Smooth muscle cell (in vitro differentiated cells): ENCODE measurements around the gene RECK. TPM values are rescaled to one million over a fixed set of nuclear protein-coding genes. Genes with fewer than 3 reads are reported as not detected.

Source experiments
- DNase-seq: peaks from one replicate; lab custom pipeline; 2025; ENCODE audit not compliant: unreplicated experiment; lab: John Stamatoyannopoulos, UW
- H2AFZ ChIP-seq: fragments of 200-600 bp; sonication (generic); 2 replicates; pipeline ENCODE4 v1.6.0; 2016; ENCODE audit warnings: antibody characterized with exemption, low read depth, mild to moderate bottlenecking
- H3F3A ChIP-seq: fragments of 200-600 bp; sonication (generic); 2 replicates; pipeline ENCODE4 v1.6.0; 2017; ENCODE audit warnings: antibody characterized with exemption, low read depth
- H3K27ac ChIP-seq: fragments of 200-600 bp; sonication (generic); 2 replicates; pipeline ENCODE4 v1.5.1; 2016; ENCODE audit warnings: low read depth, mild to moderate bottlenecking
- H3K27me3 ChIP-seq: fragments of 200-600 bp; sonication (generic); 2 replicates; pipeline ENCODE4 v1.6.1; 2016; ENCODE audit warnings: low read depth, mild to moderate bottlenecking
- H3K36me3 ChIP-seq: fragments of 200-600 bp; sonication (generic); 2 replicates; pipeline ENCODE4 v1.5.1; 2016; ENCODE audit warnings: low read depth
- H3K4me1 ChIP-seq: fragments of 200-600 bp; sonication (generic); 2 replicates; pipeline ENCODE4 v1.5.1; 2016; ENCODE audit warnings: low read depth
- H3K4me2 ChIP-seq: fragments of 200-600 bp; sonication (generic); 2 replicates; pipeline ENCODE4 v1.6.0; 2016; ENCODE audit warnings: mild to moderate bottlenecking
- H3K4me3 ChIP-seq: fragments of 200-600 bp; sonication (generic); 2 replicates; pipeline ENCODE4 v1.5.1; 2016; ENCODE audit warnings: mild to moderate bottlenecking
- H3K79me2 ChIP-seq: fragments of 200-600 bp; sonication (generic); 2 replicates; pipeline ENCODE4 v1.6.0; 2016; ENCODE audit warnings: low read depth, mild to moderate bottlenecking
- H3K9ac ChIP-seq: fragments of 200-600 bp; sonication (generic); 2 replicates; pipeline ENCODE4 v1.6.0; 2016; ENCODE audit warnings: low read depth
- H3K9me3 ChIP-seq: fragments of 200-600 bp; sonication (generic); replicated peaks from 2 replicates; pipeline ENCODE4 v1.5.1; 2016; ENCODE audit warnings: low read depth
- H4K20me1 ChIP-seq: fragments of 200-600 bp; sonication (generic); 2 replicates; pipeline ENCODE4 v1.6.0; 2016; ENCODE audit warnings: low read depth
- CTCF ChIP-seq: fragments of 200-600 bp; sonication (generic); IDR thresholded peaks from 2 replicates; pipeline ENCODE4 v1.5.1; 2017; ENCODE audit warnings: borderline replicate concordance, mild to moderate bottlenecking, antibody characterized with exemption; ENCODE audit not compliant: insufficient read depth, poor library complexity, severe bottlenecking
- WGBS: methylation state at CpG from one replicate; pipeline ENCODE4 v1.1.7; 2016; ENCODE audit warnings: low lambda C conversion rate; 5-methylcytosine and 5-hydroxymethylcytosine counted together
- polyA plus RNA-seq: library from polyadenylated mRNA; unstranded; fragments of >200 nt; fragmentation: Nextera tagmentation; extraction: Ambion mirVana; gene quantifications from 2 replicates; pipeline ENCODE4 v1.2.1, GENCODE V29; 2016
- total RNA-seq: library from RNA; depleted of rRNA; stranded (reverse); fragments of >200 nt; gene quantifications from 2 replicates; pipeline ENCODE4 v1.2.3, GENCODE V29; 2014

The RECK gene
- total and polyA plus RNA-seq, 2 experiments from 2014 or later: 42.9 to 50.0 TPM

GRCh38 chr9:36136272-36136893, 99.7 kb downstream of the RECK start, which contains the start of gene GLIPR2:
GLIPR2 (plus strand) TSS chr9:36136733; CDS start chr9:36136779, 46 bp downstream.
- Histone ChIP-seq H4K20me1 (peaks cover 16% of the 10 kb centered on the region), H3K9ac (peak within 1 kb of the TSS; percentile 57), H3K36me3 (no peaks in the 10 kb centered on the region), H2AFZ (peak within 1 kb of the TSS; percentile 84), H3K27me3 (no peaks in the 10 kb centered on the region), H3K4me1 (peaks cover 14% of the 10 kb centered on the region), H3K4me2 (peak within 1 kb of the TSS; percentile 99), H3K4me3 (peak within 1 kb of the TSS; percentile 82), H3K27ac (no peak within 1 kb of the TSS), H3F3A (peaks cover 3% of the 10 kb centered on the region), H3K9me3 (no peaks in the 10 kb centered on the region), H3K79me2 (peaks cover 30% of the 10 kb centered on the region)
- WGBS: under 1% methylated on average over 54 of the region's 83 CpGs
- no peak for DNase-seq
- TF ChIP-seq CTCF: peak; percentile 20

- no peak for DNase-seq
- peak overlapping the region; percentile 82 for H3K4me3 ChIP-seq
- no peaks in the 10 kb centered on the region for H3K27me3 ChIP-seq
- peak overlapping the region; percentile 84 for H2AFZ ChIP-seq
- no peaks in the 10 kb centered on the region for H3K36me3 ChIP-seq
- H3K79me2 ChIP-seq: peaks cover 30% of the 10 kb centered on the region
- no peak overlapping the region for H3K27ac ChIP-seq
- no peaks in the 10 kb centered on the region for H3K9me3 ChIP-seq
- TF ChIP-seq CTCF: no peak
- H3K9ac ChIP-seq: peak overlapping the region; percentile 47
- H3F3A ChIP-seq: peaks cover 3% of the 10 kb centered on the region
- 1% methylated on average over 39 of the region's 40 CpGs for WGBS
- peaks cover 14% of the 10 kb centered on the region for H3K4me1 ChIP-seq
- peak overlapping the region; percentile 99 for H3K4me2 ChIP-seq
- H4K20me1 ChIP-seq: peaks cover 16% of the 10 kb centered on the region
Measured at GRCh38 chr9:36136894-36137391, 100.2 kb downstream of the RECK start.

GRCh38 chr9:36137392-36138004, 100.8 kb downstream of the RECK start:
- Histone ChIP-seq H3K4me2 (peak overlapping the region; percentile 99), H3K4me1 (peaks cover 14% of the 10 kb centered on the region), H3F3A (peaks cover 3% of the 10 kb centered on the region), H3K27ac (no peak overlapping the region), H4K20me1 (peaks cover 16% of the 10 kb centered on the region), H3K79me2 (peaks cover 30% of the 10 kb centered on the region), H3K36me3 (no peaks in the 10 kb centered on the region), H2AFZ (peak overlapping the region; percentile 84), H3K9ac (no peak overlapping the region), H3K4me3 (peak overlapping the region; percentile 82), H3K27me3 (no peaks in the 10 kb centered on the region), H3K9me3 (no peaks in the 10 kb centered on the region)
- 33% methylated on average over 12 of the region's 12 CpGs for WGBS
- TF ChIP-seq CTCF: no peak
- no peak for DNase-seq

- no peaks in the 10 kb centered on the region for H3K9me3 ChIP-seq
- no peak overlapping the region for H3K27ac ChIP-seq
- WGBS: 98% methylated on average over 10 of the region's 10 CpGs
- no peak overlapping the region for H3K4me3 ChIP-seq
- H3K9ac ChIP-seq: no peak overlapping the region
- no peak overlapping the region for H3K4me2 ChIP-seq
- H3K36me3 ChIP-seq: no peaks in the 10 kb centered on the region
- DNase-seq: no peak
- H3K4me1 ChIP-seq: peaks cover 14% of the 10 kb centered on the region
- TF ChIP-seq CTCF: no peak
- H4K20me1 ChIP-seq: peaks cover 16% of the 10 kb centered on the region
- no peak overlapping the region for H2AFZ ChIP-seq
- H3K27me3 ChIP-seq: no peaks in the 10 kb centered on the region
- peaks cover 3% of the 10 kb centered on the region for H3F3A ChIP-seq
- peaks cover 30% of the 10 kb centered on the region for H3K79me2 ChIP-seq
Measured at GRCh38 chr9:36138496-36138895, 101.8 kb downstream of the RECK start.
